AG09309 (cell line): ENCODE data around the gene PTGS1.
"Not testable (repeated sequence)": the region's sequence is repeated elsewhere in the genome, so short reads cannot be mapped to it uniquely, and the experiment has no call there.

ENCODE experiments used
- DNase-seq: peaks from one replicate; pipeline ENCODE4 v3.0.0-alpha.2; 2010; ENCODE audit warnings: low read depth
- H3K4me3 ChIP-seq: 2 replicates; pipeline ENCODE4 v1.5.1; 2011; ENCODE audit warnings: mild to moderate bottlenecking, low read depth, low read length, moderate library complexity; ENCODE audit not compliant: control insufficient read depth
- TF ChIP-seq, protein P1 (sequence below): IDR thresholded peaks from 2 replicates; pipeline ENCODE4 v1.5.1; 2011; ENCODE audit warnings: mild to moderate bottlenecking, low read depth, low read length, inconsistent platforms; ENCODE audit not compliant: insufficient read depth, control insufficient read depth; ENCODE audit errors: missing control alignments

PTGS1 gene

DNA sequence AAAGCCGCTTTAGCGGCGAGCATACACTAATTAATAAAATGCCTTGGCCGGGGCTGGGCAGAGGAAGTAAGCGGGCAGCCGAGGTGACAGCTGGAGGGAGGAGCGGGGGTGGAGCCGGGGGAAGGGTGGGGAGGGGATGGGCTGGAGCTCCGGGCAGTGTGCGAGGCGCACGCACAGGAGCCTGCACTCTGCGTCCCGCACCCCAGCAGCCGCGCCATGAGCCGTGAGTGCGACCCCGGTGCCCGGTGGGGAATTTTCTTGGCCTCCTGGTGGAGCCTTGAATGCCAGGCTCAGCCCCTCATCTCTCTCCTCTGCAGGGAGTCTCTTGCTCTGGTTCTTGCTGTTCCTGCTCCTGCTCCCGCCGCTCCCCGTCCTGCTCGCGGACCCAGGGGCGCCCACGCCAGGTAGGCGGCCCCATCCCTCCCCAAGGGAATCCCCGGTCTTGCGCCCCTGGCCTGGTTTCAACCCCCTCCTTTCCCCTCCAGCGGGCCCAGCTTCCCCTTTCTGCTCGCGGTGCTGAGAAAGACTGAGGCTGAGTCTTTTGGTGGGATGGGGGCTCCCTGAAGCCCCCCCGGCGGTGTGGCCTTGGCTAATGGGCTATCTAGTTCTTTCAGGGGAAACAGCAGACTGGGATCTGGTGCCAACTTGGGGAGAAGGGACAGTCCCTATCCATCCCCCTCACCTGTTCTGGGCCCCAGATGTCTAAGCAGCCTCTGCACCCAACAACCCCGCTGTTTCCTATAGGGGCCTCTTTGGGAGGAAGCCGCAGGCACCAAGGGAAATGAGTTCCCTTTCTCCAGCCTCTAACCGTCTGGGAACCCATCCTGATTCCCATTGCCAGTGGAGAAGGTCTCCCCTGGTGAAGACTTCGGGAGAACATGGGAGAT, at the start of gene PTGS1:
Gene PTGS1 (plus strand): TSS at position 156 of the 887 bp plus-strand sequence. CDS start 61 bp downstream, at position 217.
- DNase-seq, result no peak
- H3K4me3 ChIP-seq, result peak within 1 kb of the TSS; percentile 59

DNA sequence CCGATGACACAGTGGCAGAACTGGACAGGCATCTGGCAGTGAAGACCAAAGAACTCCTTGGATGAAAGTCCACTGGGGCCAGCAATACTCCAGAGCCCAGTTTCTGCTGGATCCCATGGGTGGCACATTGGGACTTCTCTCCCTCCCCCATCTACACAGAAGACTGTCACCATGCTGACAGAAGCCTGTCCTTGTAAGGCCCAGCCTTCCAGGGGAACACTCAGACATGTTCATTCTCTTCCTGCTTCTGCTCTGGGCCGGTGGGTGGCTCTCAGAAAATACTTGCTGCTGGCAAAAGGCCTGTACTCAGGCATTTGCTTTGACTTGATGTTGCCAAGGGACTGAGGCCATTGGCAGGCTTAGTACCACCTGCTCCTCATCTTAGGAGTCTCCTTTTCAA, 48.3 kb upstream of the PTGS1 start:
- DNase-seq, result no peak
- TF ChIP-seq, protein P1, sequence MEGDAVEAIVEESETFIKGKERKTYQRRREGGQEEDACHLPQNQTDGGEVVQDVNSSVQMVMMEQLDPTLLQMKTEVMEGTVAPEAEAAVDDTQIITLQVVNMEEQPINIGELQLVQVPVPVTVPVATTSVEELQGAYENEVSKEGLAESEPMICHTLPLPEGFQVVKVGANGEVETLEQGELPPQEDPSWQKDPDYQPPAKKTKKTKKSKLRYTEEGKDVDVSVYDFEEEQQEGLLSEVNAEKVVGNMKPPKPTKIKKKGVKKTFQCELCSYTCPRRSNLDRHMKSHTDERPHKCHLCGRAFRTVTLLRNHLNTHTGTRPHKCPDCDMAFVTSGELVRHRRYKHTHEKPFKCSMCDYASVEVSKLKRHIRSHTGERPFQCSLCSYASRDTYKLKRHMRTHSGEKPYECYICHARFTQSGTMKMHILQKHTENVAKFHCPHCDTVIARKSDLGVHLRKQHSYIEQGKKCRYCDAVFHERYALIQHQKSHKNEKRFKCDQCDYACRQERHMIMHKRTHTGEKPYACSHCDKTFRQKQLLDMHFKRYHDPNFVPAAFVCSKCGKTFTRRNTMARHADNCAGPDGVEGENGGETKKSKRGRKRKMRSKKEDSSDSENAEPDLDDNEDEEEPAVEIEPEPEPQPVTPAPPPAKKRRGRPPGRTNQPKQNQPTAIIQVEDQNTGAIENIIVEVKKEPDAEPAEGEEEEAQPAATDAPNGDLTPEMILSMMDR, result no peak
- no peak overlapping the region for H3K4me3 ChIP-seq

More for the DNA sequence above, at the start of gene PTGS1:
- TF ChIP-seq, protein P1, result no peak

DNA sequence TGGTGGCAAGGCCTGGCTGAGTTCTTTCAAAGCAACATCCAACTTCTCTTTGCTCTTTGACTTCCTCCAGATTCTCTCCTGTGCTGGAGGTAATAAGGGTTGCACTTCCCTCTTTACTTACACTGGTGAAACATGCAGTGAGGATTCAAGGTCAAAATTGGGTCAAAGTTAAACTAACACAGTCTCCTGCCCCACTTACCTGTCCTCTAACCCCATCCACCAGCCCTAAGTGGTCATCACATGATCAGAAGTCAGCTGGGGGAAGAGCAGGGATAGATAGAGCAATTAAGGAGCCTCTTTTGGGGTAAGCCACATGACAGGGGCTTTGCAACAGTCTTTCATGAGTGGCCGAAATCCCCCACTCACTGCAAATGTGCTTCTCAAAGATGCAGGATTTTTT, 46.2 kb upstream of the PTGS1 start:
- not testable (repeated sequence) for H3K4me3 ChIP-seq, DNase-seq

DNA sequence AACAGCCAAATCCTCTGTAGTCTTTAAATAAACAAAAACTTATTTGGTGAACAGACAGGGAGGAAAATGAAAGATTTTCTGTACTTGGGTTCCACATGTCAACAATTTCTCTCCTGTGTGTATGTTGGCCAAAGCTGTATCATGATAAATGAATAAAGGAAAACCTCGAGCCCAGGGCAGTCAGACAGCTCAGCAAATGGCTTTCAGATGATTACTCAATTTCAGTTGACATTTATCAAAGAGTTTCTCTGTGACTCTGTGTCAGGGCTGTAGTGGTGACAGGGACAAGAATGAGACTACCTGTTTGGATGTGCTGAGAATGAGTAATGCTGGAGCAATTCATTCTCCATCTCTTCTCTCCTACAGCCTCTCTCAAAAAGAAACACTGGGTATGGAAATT, 45.7 kb upstream of the PTGS1 start:
- no peak for DNase-seq
- TF ChIP-seq, protein P1, result no peak
- H3K4me3 ChIP-seq, result no peak overlapping the region

DNA sequence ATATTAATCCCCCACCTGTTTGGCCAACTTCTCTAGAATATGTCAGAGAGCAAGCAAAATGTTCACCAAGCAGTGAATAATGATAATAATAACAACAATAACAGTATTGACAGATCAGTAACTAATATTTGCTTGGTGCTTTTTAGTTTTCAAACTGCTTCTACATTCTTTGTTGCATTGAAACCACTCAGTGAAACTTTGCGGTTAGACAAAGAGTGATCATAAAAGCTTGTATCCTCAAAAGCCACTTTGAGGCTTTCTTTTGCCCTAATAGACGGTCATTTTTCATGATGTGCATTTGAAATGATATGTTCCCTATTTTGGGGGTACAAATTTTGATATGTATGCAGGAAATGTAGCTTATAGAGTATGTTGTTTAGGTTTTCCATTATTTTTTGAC, 43.6 kb upstream of the PTGS1 start:
- no peak for DNase-seq
- TF ChIP-seq, protein P1, result no peak
- H3K4me3 ChIP-seq, result no peak overlapping the region

DNA sequence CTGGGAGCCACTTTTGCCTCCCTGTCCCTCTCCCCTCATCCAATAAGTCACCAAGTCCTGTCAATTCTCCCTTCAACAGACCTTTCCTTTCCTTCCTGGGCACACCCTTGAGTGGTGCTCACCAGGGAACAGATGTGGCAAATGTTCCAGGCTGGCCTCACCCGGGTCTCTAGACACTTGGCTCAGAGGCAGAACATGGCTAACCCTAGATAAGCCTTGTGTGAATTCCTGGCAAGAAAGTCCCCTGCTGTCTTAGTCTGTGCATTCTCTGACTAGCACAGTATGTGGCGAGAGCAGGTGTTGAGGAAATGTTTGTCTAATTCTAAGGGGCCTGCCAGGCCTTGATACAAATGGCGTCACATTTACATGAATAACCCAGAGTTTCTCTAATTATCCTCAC, 41.2 kb upstream of the PTGS1 start:
- no peak overlapping the region for H3K4me3 ChIP-seq
- no peak for DNase-seq
- TF ChIP-seq, protein P1, result no peak

DNA sequence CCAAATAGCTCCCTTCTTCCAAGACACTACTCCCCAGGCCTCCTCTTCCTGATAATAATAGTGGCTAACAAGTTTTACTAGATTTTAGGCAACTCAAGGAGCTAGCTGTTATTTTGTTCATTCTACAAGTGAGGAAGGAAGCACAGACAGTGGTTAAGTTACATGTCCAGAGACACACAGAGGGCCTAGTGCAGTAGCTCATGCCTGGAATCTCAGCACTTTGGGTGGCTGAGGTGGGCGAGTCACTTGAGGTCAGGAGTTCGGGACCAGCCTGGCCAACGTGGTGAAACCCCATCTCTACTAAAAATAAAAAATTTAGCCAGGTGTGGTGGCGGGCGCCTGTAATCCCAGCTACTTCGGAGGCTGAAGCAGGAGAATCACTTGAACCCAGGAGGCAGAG, 40.4 kb upstream of the PTGS1 start:
- not testable (repeated sequence) for DNase-seq, H3K4me3 ChIP-seq
